GM12891 (cell line): ENCODE measurements around the gene UBR4.

Experiments used
- PAX5 ChIP-seq: IDR thresholded peaks from 2 replicates; pipeline ENCODE4 v1.6.1; 2011; ENCODE audit warnings: low read length, moderate library complexity, mild to moderate bottlenecking; ENCODE audit not compliant: insufficient read depth, severe bottlenecking
- POLR2A ChIP-seq: IDR thresholded peaks from 2 replicates; pipeline ENCODE4 v1.6.1; 2011; ENCODE audit warnings: low read depth, low read length, control low read depth
- POLR2AphosphoS5 ChIP-seq: IDR thresholded peaks from 2 replicates; pipeline ENCODE4 v1.6.1; 2011; ENCODE audit warnings: low read depth, low read length, control low read depth
- POU2F2 ChIP-seq: IDR thresholded peaks from 2 replicates; pipeline ENCODE4 v1.6.1; 2011; ENCODE audit warnings: low read depth, mild to moderate bottlenecking, control low read depth, low read length, moderate library complexity
- SPI1 ChIP-seq: IDR thresholded peaks from 2 replicates; pipeline ENCODE4 v1.6.1; 2011; ENCODE audit warnings: low read depth, low read length, control low read depth
- TAF1 ChIP-seq: IDR thresholded peaks from 2 replicates; pipeline ENCODE4 v1.6.1; 2011; ENCODE audit warnings: low read depth, low read length, control low read depth

- TF ChIP-seq POLR2A (no peak; the same call in 1 of the 2 replicates), POLR2AphosphoS5 (no peak), TAF1 (no peak), SPI1 (no peak), PAX5 (no peak), POU2F2 (no peak)
Observed at GRCh38 chr1:19258353-19258752, 48.3 kb upstream of the UBR4 start.
